Amniotic epithelial cell (primary cell): ENCODE measurements around the gene ZNF682.
"Not testable (repeated sequence)": the region's sequence is repeated elsewhere in the genome, so short reads cannot be mapped to it uniquely, and the experiment has no call there.

Experiments used
- DNase-seq: peaks from one replicate; pipeline ENCODE4 v3.0.0-alpha.2; 2010; ENCODE audit warnings: low read depth

ZNF682 gene

GRCh38 chr19:20039203-20039723 lies at the start of gene ZNF682:
ZNF682 (minus strand) TSS chr19:20039505; CDS start chr19:20039345, 160 bp downstream.
- peak; percentile 92 for DNase-seq

GRCh38 chr19:20082876-20083275 lies 43.6 kb upstream of the ZNF682 start:
- not testable (repeated sequence) for DNase-seq

GRCh38 chr19:20082232-20082833 lies 43.0 kb upstream of the ZNF682 start:
- DNase-seq: peak; percentile 29

GRCh38 chr19:20080656-20081055 lies 41.4 kb upstream of the ZNF682 start:
- DNase-seq: no peak

GRCh38 chr19:20079476-20079875 lies 40.2 kb upstream of the ZNF682 start:
- no peak for DNase-seq

- peak; percentile 27 for DNase-seq
Observed at GRCh38 chr19:20078581-20079031, 39.3 kb upstream of the ZNF682 start.

GRCh38 chr19:20077791-20078463 lies 38.6 kb upstream of the ZNF682 start, which contains the start of gene ZNF90:
ZNF90 (plus strand) TSS chr19:20078000; CDS start chr19:20078133, 133 bp downstream.
- DNase-seq: peak; percentile 92

GRCh38 chr19:20072936-20073335 lies 33.6 kb upstream of the ZNF682 start:
- no peak for DNase-seq

GRCh38 chr19:20070691-20071090 lies 31.4 kb upstream of the ZNF682 start:
- no peak for DNase-seq

GRCh38 chr19:20068559-20068958 lies 29.3 kb upstream of the ZNF682 start:
- not testable (repeated sequence) for DNase-seq

GRCh38 chr19:20067943-20068342 lies 28.6 kb upstream of the ZNF682 start:
- DNase-seq: no peak

- no peak for DNase-seq
Observed at GRCh38 chr19:20066861-20067260, 27.6 kb upstream of the ZNF682 start.

GRCh38 chr19:20060282-20060681 lies 21.0 kb upstream of the ZNF682 start:
- DNase-seq: no peak

GRCh38 chr19:20058738-20059137 lies 19.4 kb upstream of the ZNF682 start:
- DNase-seq: not testable (repeated sequence)

- peak; percentile 99 for DNase-seq
Observed at GRCh38 chr19:20051841-20052768, 12.8 kb upstream of the ZNF682 start.

GRCh38 chr19:20045742-20046141 lies 6.4 kb upstream of the ZNF682 start:
- not testable (repeated sequence) for DNase-seq

- no peak for DNase-seq
Observed at GRCh38 chr19:20044663-20045062, 5.4 kb upstream of the ZNF682 start.

- DNase-seq: peak; percentile 6
Observed at GRCh38 chr19:20038358-20039202, 725 bp downstream of the ZNF682 start.

- no peak for DNase-seq
Observed at GRCh38 chr19:20035935-20036334, 3.4 kb downstream of the ZNF682 start.

GRCh38 chr19:20028611-20029010 lies 10.7 kb downstream of the ZNF682 start:
- DNase-seq: no peak

GRCh38 chr19:20005741-20006140 lies 33.6 kb downstream of the ZNF682 start:
- DNase-seq: no peak
